ENCODE data around the gene DHX57.
A peak's percentile ranks its signal among the peaks of the same experiment; 100 is the strongest.

Gene DHX57

DNA sequence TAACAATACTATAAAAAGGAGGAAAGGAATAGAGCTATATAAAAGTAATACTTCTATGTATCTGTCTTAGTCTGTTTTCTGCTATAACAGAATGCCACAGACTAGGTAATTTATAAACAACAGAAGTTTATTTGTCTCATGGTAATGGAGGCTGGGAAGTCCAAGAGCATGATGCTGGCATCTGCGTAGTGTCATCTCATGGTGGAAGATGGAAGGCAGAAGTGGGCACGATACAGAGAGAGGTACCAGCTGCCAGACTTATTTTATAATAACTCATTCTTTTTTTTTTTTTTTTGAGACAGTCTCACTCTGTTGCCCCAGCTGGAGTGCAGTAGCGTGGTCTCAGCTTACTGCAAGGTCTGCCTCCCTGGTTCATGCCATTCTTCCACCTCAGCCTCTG, 4.3 kb downstream of the DHX57 start:
- TF ChIP-seq Cebpa-rat (IDR thresholded peaks at IDR 0.05) = no peak
- Histone ChIP-seq H3K4me3 (no peak overlapping the region), H3K9me3 (peaks cover 31% of the 10 kb centered on the region), H3K27ac (no peak overlapping the region), H3K36me3 (peaks cover 21% of the 10 kb centered on the region), H4K20me1 (no peaks in the 10 kb centered on the region), H3K4me2 (no peak overlapping the region), H3K9ac (no peak overlapping the region), H3K4me1 (peaks cover 13% of the 10 kb centered on the region), H3K27me3 (peaks cover 6% of the 10 kb centered on the region; the same call in 1 of the 2 replicates)

- H3K36me3 ChIP-seq = peaks cover 47% of the 10 kb centered on the region
- H3K4me2 ChIP-seq = no peak overlapping the region
- no peak overlapping the region for H3K9ac ChIP-seq
- no peak for TF ChIP-seq Cebpa-rat (IDR thresholded peaks at IDR 0.05)
- H3K9me3 ChIP-seq = peaks cover 31% of the 10 kb centered on the region
- no peaks in the 10 kb centered on the region for H4K20me1 ChIP-seq
- no peaks in the 10 kb centered on the region for H3K4me1 ChIP-seq
- no peak overlapping the region for H3K4me3 ChIP-seq
- no peaks in the 10 kb centered on the region for H3K27me3 ChIP-seq
- H3K27ac ChIP-seq = no peak overlapping the region
These were observed 8.8 kb downstream of the DHX57 start for GRCh38 chr2:38866773-38867443.

DNA sequence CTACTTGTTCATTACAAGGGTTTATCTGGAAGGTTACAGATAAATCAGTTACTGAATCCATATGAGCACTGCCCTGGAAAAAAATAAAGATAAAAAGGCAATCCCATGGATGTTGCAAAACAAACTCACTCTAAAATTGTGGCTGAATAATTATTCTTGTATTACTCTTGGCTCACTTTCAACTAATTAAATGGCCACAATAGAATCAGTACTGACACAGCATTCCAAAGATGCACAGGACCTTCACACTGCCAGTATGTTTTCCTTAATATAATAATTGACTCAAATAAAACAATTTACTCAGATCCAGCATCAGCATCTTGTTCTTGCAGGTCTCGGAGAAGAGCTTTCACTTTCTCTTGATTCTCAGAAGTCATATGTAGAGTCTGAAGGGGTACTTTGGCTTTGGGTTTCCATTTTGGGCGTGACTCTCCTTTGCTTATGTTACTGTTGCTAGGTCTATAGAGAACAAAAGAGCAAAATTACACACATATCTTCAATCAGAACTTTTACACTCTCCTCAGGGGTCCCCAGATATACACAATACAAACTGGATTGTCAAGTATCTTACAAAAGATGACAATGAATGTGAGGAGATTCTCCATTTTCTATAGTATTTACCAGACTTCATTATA, 12.6 kb downstream of the DHX57 start:
- Histone ChIP-seq H3K9ac (no peak overlapping the region), H3K9me3 (0 out of 2 replicates have a peak, but pooled peaks cover 7% of the 10 kb centered on the region), H3K4me3 (no peak overlapping the region), H4K20me1 (no peaks in the 10 kb centered on the region), H3K36me3 (peaks cover 78% of the 10 kb centered on the region), H3K27ac (no peak overlapping the region), H3K4me2 (no peak overlapping the region), H3K4me1 (no peaks in the 10 kb centered on the region), H3K27me3 (no peaks in the 10 kb centered on the region)
- no peak for TF ChIP-seq Cebpa-rat (IDR thresholded peaks at IDR 0.05)

DNA sequence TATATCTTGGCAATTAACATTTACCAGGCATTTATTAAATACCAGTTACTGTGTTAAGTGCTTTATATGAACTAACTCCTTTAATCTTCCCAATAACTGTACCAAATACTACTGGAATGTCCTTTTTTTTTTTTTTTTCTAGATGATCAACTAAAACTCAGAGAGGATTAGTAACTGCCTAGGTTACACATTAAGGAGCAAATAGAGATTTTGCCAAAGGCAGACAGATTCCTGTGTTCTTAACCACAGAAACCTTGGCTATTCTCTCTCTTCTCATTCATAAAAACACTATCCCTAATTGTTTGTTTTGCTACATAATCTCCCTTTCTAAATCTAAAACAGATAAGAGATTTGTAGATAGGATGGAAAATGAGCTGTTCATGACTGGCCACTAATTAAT, 13.3 kb downstream of the DHX57 start:
- H3K4me1 ChIP-seq = no peaks in the 10 kb centered on the region
- no peak overlapping the region for H3K4me3 ChIP-seq
- TF ChIP-seq Cebpa-rat (IDR thresholded peaks at IDR 0.05) = no peak
- H3K27ac ChIP-seq = no peak overlapping the region
- H3K36me3 ChIP-seq = peaks cover 79% of the 10 kb centered on the region
- 0 out of 2 replicates have a peak, but pooled peaks cover 7% of the 10 kb centered on the region for H3K9me3 ChIP-seq
- H3K4me2 ChIP-seq = no peak overlapping the region
- H3K27me3 ChIP-seq = no peaks in the 10 kb centered on the region
- no peak overlapping the region for H3K9ac ChIP-seq
- H4K20me1 ChIP-seq = no peaks in the 10 kb centered on the region

DNA sequence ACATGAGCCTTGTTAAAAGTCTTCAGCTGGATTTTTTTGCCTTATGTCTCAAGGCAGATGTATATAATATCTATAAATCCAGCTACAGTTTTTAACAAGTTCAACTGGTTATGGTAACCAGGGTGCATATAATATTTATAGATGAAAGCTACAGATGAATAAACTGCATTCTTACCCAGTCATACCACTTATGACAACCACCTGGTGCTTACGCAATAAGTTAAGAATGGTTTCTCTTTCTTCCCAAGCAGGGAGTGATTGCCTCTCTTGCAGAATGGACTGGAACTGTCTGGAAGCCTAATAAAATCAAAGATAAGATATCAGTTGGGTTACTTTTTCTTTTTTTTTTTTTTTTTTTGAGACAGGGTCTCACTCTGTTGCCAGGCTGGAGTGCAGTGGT, 19.6 kb downstream of the DHX57 start:
- H3K4me1 ChIP-seq = no peaks in the 10 kb centered on the region
- H3K4me2 ChIP-seq = no peak overlapping the region
- H3K27ac ChIP-seq = no peak overlapping the region
- H3K9ac ChIP-seq = no peak overlapping the region
- 0 out of 2 replicates have a peak, but pooled peaks cover 7% of the 10 kb centered on the region for H3K9me3 ChIP-seq
- peak; percentile 64; the same call in 1 of the 2 replicates for TF ChIP-seq Cebpa-rat (IDR thresholded peaks at IDR 0.05)
- H3K27me3 ChIP-seq = no peaks in the 10 kb centered on the region
- H3K36me3 ChIP-seq = peaks cover 72% of the 10 kb centered on the region
- no peak overlapping the region for H3K4me3 ChIP-seq
- H4K20me1 ChIP-seq = no peaks in the 10 kb centered on the region

DNA sequence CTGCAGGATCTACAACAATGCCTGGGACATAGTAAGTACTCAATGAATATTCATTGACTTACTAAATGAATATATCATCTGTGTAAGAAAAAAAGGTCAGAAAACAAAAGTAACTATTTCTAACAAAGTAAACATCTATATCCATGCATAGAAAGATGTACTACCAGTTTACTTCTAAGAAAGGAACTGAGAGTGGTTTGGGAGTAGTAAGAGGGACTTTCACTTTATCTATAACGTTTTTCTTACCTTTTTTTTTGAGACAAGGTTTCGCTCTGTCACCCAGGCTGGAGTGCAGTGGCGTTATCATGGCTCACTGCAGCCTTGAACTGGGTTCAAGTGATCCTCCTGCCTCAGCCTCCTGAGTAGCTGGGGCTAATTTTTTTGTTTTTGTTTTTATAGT, 25.7 kb downstream of the DHX57 start:
- H3K9ac ChIP-seq = no peak overlapping the region
- H3K4me3 ChIP-seq = no peak overlapping the region
- H3K27me3 ChIP-seq = no peaks in the 10 kb centered on the region
- H3K36me3 ChIP-seq = peaks cover 38% of the 10 kb centered on the region
- no peaks in the 10 kb centered on the region for H3K4me1 ChIP-seq
- H3K4me2 ChIP-seq = no peak overlapping the region
- TF ChIP-seq Cebpa-rat (IDR thresholded peaks at IDR 0.05) = no peak
- H3K27ac ChIP-seq = no peak overlapping the region
- no peaks in the 10 kb centered on the region for H4K20me1 ChIP-seq
- no peaks in the 10 kb centered on the region for H3K9me3 ChIP-seq

DNA sequence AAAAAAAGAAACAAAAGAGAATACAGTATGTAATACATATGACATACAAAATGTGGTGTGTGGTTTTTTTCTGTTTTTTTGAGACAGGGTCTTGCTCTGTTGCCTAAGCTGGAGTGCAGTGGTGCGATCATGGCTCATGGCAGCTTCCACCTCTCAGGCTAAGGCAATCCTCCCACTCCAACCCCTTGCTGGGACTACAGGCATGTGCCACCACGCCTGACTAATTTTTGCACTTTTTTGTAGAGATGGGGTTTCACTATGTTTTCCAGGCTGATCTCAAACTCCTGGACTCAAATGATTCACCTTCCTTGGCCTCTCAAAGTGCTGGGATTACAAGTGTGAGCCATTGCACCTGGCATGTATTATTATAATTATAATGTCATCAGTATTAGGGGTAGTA, 38.9 kb downstream of the DHX57 start:
- Histone ChIP-seq H3K27ac (no peak overlapping the region), H4K20me1 (no peaks in the 10 kb centered on the region), H3K4me2 (no peak overlapping the region), H3K4me1 (no peaks in the 10 kb centered on the region), H3K4me3 (no peak overlapping the region), H3K36me3 (peaks cover 72% of the 10 kb centered on the region), H3K9ac (no peak overlapping the region), H3K9me3 (no peaks in the 10 kb centered on the region), H3K27me3 (no peaks in the 10 kb centered on the region)
- TF ChIP-seq Cebpa-rat (IDR thresholded peaks at IDR 0.05) = no peak

DNA sequence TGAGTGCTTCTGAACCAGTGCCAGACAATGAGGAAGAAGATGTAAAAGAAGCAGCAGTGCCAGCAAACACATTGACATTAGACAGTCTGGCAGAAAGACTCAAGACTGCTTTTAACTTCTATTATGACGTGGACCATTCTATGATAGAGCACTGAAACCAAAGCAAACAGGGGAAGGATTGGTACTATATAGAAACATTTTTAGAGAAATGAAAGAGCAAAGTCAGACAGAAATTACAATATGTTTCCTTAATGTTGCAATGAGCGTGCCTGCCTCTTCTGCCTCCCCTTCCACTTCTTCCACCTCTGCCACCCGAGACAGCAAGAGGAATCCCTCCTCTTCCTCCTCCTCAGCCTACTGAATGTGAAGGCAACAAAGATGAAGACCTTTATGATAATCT, 39.7 kb downstream of the DHX57 start:
- Histone ChIP-seq H3K9me3 (no peaks in the 10 kb centered on the region), H4K20me1 (no peaks in the 10 kb centered on the region), H3K4me1 (no peaks in the 10 kb centered on the region), H3K4me3 (no peak overlapping the region), H3K27ac (no peak overlapping the region), H3K36me3 (peaks cover 65% of the 10 kb centered on the region), H3K9ac (no peak overlapping the region), H3K4me2 (no peak overlapping the region), H3K27me3 (no peaks in the 10 kb centered on the region)
- no peak for TF ChIP-seq Cebpa-rat (IDR thresholded peaks at IDR 0.05)

DNA sequence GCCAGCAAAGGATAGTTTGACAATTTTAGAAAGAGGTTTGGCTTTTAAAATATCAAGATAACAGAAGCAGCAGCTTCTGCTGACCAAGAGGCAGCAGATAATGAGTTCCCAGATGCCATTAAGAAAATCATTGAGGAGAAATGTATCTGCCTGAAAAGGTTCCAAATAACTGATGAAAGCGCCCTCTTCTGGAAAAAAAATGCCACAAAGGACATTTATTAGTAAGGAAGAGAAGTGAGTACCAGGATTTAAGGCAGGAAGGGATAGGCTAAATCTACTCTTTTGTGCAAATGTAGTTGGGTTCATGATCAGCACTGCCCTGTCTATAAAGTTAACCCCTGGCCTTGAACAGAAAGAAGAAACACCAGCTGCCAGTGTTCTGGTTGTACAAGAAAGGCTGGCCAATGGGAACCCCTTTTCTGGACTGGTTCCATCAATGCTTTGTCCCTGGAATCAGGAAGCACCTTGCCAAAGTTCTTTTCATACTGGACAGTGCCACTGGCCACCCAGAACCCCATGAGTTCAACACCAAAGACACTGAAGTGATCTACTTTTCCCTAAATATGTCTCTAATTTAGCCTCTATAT, 40.6 kb downstream of the DHX57 start:
- no peak overlapping the region for H3K9ac ChIP-seq
- H3K27ac ChIP-seq = no peak overlapping the region
- no peaks in the 10 kb centered on the region for H3K27me3 ChIP-seq
- no peaks in the 10 kb centered on the region for H3K4me1 ChIP-seq
- H4K20me1 ChIP-seq = no peaks in the 10 kb centered on the region
- H3K4me2 ChIP-seq = no peak overlapping the region
- TF ChIP-seq Cebpa-rat (IDR thresholded peaks at IDR 0.05) = no peak
- H3K9me3 ChIP-seq = no peaks in the 10 kb centered on the region
- H3K36me3 ChIP-seq = peaks cover 73% of the 10 kb centered on the region
- H3K4me3 ChIP-seq = no peak overlapping the region

DNA sequence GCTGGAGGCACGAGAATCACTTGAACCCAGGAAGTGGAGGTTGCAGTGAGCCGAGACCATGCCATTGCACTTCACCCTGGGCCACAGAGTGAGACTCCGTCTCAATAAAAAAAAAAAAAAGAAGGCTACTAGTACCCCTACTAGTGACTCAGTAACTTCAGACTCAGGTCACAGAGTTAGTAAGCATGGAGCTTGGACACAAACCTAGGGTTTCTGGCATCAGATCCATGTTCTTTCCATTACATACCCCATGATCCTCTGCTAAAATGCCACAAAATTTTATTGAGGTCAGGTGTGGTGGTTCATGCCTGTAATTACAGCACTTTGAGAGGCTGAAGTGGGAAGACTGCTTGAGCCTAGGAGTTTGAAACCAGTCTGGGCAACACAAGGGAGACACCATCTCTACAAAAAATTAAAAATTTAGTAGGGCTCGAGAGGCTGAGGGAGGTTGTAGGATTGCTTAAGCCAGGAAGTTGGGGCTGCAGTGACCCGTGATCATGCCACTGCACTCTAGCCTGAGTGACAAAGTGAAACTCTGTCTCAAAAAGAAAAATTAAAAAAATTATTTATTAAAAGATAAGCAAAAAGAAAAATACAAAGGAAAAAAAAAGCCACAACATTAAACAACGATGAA, 45.1 kb downstream of the DHX57 start:
- no peak overlapping the region for H3K9ac ChIP-seq
- peaks cover 54% of the 10 kb centered on the region for H3K36me3 ChIP-seq
- no peak for TF ChIP-seq Cebpa-rat (IDR thresholded peaks at IDR 0.05)
- H4K20me1 ChIP-seq = no peaks in the 10 kb centered on the region
- H3K9me3 ChIP-seq = no peaks in the 10 kb centered on the region
- no peaks in the 10 kb centered on the region for H3K4me1 ChIP-seq
- H3K4me2 ChIP-seq = no peak overlapping the region
- no peak overlapping the region for H3K4me3 ChIP-seq
- H3K27ac ChIP-seq = no peak overlapping the region
- no peaks in the 10 kb centered on the region for H3K27me3 ChIP-seq
